ENCODE data around the gene DIDO1. TPM values are rescaled to one million over a fixed set of nuclear protein-coding genes. Genes with fewer than 3 reads are reported as not detected.

The DIDO1 gene
- total and polyA plus RNA-seq, 9 of the 15 experiments (the other 6 are each of a cell fraction or from before 2014, with no cell fraction given) = 4.4 to 46.8 (median 31.2) TPM

- Histone ChIP-seq H3K79me2 (ENCODE audit: control insufficient read depth, insufficient read depth, low read length) (no peaks in the 10 kb centered on the region), H3K9ac (ENCODE audit: insufficient read depth in 1 of 2, low read depth in 2 of 2, low read length in 2 of 2) (no peak overlapping the region), H3K9me3 (replicated peaks; ENCODE audit: control insufficient read depth, insufficient read depth, low read depth, low read length) (no peaks in the 10 kb centered on the region), H3K36me3 (ENCODE audit: control insufficient read depth, insufficient read depth, low read length) (no peaks in the 10 kb centered on the region), H3K4me2 (ENCODE audit: insufficient read depth, low read length) (no peak overlapping the region), H3K27ac (ENCODE audit: extremely low read depth, low read depth, low read length) (no peak overlapping the region), H3K4me3 (no peak overlapping the region), H3K27me3 (ENCODE audit: control insufficient read depth in 2 of 2, insufficient read depth in 2 of 2, low read length in 2 of 2) (peaks cover 69 to 98% of the 10 kb centered on the region in 2 experiments), H2AFZ (ENCODE audit: low read depth, low read length) (no peak overlapping the region), H4K20me1 (replicated peaks; ENCODE audit: control insufficient read depth, insufficient read depth, low read length) (peaks cover 13% of the 10 kb centered on the region), H3K4me1 (replicated peaks in 1 of 2; ENCODE audit: control insufficient read depth in 2 of 2, insufficient read depth in 2 of 2, low read length in 2 of 2) (peaks cover 0 to 56% of the 10 kb centered on the region in 2 experiments; a peak in 2 of 5 replicates), H3K9me1 (ENCODE audit: control insufficient read depth, insufficient read depth, low read length) (no peaks in the 10 kb centered on the region)
- no peak for ATAC-seq
- CTCF ChIA-PET (ENCODE audit: low intra/inter-chr PET ratio) = no interaction called here
- FAIRE-seq = no peak
- TF ChIP-seq ASH1L (IDR thresholded peaks at IDR 0.05; ENCODE audit: borderline replicate concordance, low read depth, partially characterized antibody) (no peak), ZNF165 (CRISPR knock-in tag; IDR thresholded peaks at IDR 0.05; ENCODE audit: borderline replicate concordance) (no peak), HNRNPK (IDR thresholded peaks at IDR 0.05; ENCODE audit: low read depth, low read length, poor library complexity, severe bottlenecking) (no peak), HES1 (IDR thresholded peaks at IDR 0.05; ENCODE audit: low read depth) (no peak), ZNF280A (IDR thresholded peaks at IDR 0.05; ENCODE audit: low read depth, partially characterized antibody) (no peak), ZNF316 (IDR thresholded peaks at IDR 0.05) (no peak), NR2F6 (CRISPR knock-in tag; IDR thresholded peaks at IDR 0.05) (no peak), RHOXF2B (CRISPR knock-in tag; conservative IDR thresholded peaks at IDR 0.05) (no peak), LARP7 (IDR thresholded peaks at IDR 0.05) (no peak), CCNT2 (IDR thresholded peaks at IDR 0.05; ENCODE audit: borderline replicate concordance, extremely low read depth, insufficient read length, low read depth, low read length) (no peak), NFIC (IDR thresholded peaks at IDR 0.05) (no peak), IRF9 (tag; IDR thresholded peaks at IDR 0.05) (no peak)
- intact Hi-C loops (cut with micrococcal nuclease) = no loop called here
- in situ Hi-C loops (cut with MboI) = no loop called here
- BruUV-seq (replicated peaks) = no TSS peak
- DNase-seq (ENCODE audit: extremely low read depth in 1 of 4, low spot score in 3 of 4) = no peak
- POLR2A ChIA-PET = interaction anchor here (0.7 to 1.3 kb wide), 4 partner anchors 9 to 221 kb away, joined by 3 to 5 read pairs (median 4); no protein-coding TSS in a partner anchor
- 9% methylated on average over 26 of the region's 32 CpGs for WGBS (ENCODE audit: insufficient coverage, low coverage, missing lambda C conversion rate)
Measured at GRCh38 chr20:62963614-62964397, 37.5 kb upstream of the DIDO1 start.

Measured in K562 (cell line).